ENCODE measurements around the gene PCDHGB4. TPM values are rescaled to one million over a fixed set of nuclear protein-coding genes. Genes with fewer than 3 reads are reported as not detected.

PCDHGB4 gene
- 14.8 TPM for total RNA-seq

GRCh38 chr5:141387557-141388311 is at the start of gene PCDHGB4:
Gene PCDHGB4, plus strand, starts transcription at chr5:141387698. Its CDS starts 187 bp downstream, at chr5:141387885.

DNA sequence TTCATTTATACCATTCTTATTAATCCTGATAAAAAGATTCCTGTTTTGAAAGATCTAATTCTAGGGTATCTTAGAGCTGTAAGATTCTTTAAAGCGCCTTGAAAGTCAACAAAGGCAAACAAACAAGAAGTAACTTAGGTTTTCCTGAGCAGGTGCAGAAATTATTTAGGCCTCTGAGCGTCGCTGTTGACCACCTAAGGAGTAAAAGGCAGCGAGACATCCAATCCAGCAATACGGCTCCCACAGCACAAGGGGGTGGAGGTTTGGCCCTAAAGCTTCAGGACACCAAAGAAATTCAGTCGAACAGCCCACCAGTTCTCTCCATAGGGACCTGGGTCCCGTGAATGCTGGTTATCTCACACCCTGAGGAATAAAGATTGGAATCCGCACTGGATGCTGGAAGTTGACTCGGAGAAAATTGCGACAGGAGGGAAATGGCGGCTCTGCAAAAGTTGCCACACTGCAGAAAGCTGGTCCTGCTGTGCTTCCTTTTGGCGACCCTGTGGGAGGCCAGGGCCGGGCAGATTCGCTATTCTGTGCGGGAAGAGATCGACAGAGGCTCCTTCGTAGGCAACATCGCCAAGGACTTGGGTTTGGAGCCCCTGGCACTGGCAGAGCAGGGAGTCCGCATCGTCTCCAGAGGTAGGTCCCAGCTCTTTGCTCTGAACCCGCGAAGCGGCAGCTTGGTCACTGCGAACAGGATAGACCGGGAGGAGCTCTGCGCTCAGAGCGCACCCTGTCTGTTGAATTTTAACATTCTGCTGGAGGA is 48.8 kb upstream of the PCDHGB4 start, which contains the start of gene PCDHGA2:
Gene PCDHGA2, plus strand, starts transcription at position 223 of the 769 bp plus-strand sequence.

GRCh38 chr5:141343242-141343952 is 44.1 kb upstream of the PCDHGB4 start, which contains the start of gene PCDHGA3:
Gene PCDHGA3, plus strand, starts transcription at chr5:141343829. Its CDS starts 205 bp downstream, at chr5:141344034.

GRCh38 chr5:141349917-141350619 is 37.4 kb upstream of the PCDHGB4 start, which contains the start of gene PCDHGB1:
Gene PCDHGB1, plus strand, starts transcription at chr5:141350099. Its CDS starts 162 bp downstream, at chr5:141350261.

GRCh38 chr5:141354900-141355469 is 32.5 kb upstream of the PCDHGB4 start, which contains the start of gene PCDHGA4:
Gene PCDHGA4, plus strand, starts transcription at chr5:141355021. Its CDS starts 87 bp downstream, at chr5:141355108.

GRCh38 chr5:141359790-141360426 is 27.6 kb upstream of the PCDHGB4 start, which contains the start of gene PCDHGB2:
Gene PCDHGB2, plus strand, starts transcription at chr5:141359994. Its CDS starts 142 bp downstream, at chr5:141360136.

DNA sequence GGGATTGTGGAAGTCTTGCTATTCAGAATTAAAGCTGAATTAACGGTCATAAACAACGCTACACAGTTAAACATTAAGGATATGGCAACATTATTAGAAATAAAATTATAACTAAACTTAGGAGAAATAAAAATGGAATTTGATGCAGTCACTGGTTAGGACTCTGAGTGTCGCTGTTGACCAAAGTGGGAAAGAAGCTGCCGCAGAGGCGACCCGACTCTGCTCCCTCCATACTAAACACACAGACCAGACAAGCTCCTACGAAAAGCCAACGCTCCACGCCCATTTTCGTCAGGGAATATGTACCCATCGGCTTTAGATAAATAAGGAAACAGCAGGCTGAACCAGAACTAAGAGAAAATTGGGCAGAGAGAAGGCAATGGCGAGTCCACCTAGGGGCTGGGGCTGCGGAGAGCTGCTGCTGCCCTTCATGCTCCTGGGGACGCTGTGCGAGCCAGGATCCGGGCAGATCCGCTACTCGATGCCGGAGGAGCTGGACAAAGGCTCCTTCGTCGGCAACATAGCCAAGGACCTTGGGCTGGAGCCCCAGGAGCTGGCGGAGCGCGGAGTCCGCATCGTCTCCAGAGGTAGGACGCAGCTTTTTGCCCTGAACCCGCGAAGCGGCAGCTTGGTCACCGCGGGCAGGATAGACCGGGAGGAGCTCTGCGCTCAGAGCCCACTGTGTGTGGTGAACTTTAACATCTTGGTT is 23.4 kb upstream of the PCDHGB4 start, which contains the start of gene PCDHGA5:
Gene PCDHGA5, plus strand, starts transcription at position 211 of the 709 bp plus-strand sequence. Its CDS starts 169 bp downstream, at position 380.

DNA sequence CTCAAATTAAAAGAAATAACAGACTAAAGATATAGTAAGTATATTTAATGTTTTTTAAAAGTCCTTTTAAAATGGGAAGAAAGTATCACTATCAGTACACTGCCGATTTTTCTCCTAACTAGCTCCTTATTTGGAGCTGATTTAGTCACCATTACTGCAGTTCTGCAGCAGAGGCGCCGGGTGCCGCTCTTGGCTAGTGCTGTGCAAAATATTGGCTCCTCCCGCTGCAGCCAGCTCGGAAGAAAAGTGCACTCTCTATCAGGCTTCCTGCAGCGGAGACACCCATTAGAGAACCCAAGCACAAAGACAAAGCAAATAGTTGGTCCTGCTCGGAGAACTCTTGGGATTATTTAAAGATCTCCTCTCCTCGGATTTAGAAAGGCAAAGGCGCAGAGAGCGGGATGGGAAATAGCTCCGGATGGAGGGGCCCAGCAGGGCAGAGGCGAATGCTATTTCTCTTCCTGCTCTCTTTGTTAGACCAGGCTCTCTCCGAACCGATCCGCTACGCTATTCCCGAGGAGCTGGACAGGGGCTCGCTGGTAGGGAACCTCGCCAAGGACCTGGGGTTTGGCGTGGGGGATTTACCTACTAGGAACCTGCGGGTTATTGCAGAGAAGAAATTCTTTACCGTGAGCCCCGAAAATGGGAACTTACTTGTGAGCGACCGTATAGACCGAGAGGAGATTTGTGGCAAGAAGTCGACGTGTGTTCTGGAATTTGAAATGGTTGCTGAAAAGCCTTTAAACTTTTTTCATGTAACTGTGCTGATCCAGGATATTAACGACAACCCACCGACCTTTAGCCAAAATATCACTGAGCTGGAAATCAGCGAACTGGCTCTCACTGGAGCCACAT is 17.3 kb upstream of the PCDHGB4 start, which contains the start of gene PCDHGB3:
Gene PCDHGB3, plus strand, starts transcription at position 249 of the 855 bp plus-strand sequence. Its CDS starts 153 bp downstream, at position 402.

GRCh38 chr5:141373673-141374317 is 13.7 kb upstream of the PCDHGB4 start, which contains the start of gene PCDHGA6:
Gene PCDHGA6, plus strand, starts transcription at chr5:141373891. Its CDS starts 193 bp downstream, at chr5:141374084.

GRCh38 chr5:141382469-141383294 is 4.8 kb upstream of the PCDHGB4 start, which contains the start of gene PCDHGA7:
Gene PCDHGA7, plus strand, starts transcription at chr5:141382742. Its CDS starts 158 bp downstream, at chr5:141382900.

GRCh38 chr5:141392429-141393198 is 5.1 kb downstream of the PCDHGB4 start, which contains the start of gene PCDHGA8:
Gene PCDHGA8, plus strand, starts transcription at chr5:141392633. Its CDS starts 181 bp downstream, at chr5:141392814.

GRCh38 chr5:141397756-141398551 is 10.5 kb downstream of the PCDHGB4 start, which contains the start of gene PCDHGB5:
Gene PCDHGB5, plus strand, starts transcription at chr5:141397947. Its CDS starts 181 bp downstream, at chr5:141398128.

DNA sequence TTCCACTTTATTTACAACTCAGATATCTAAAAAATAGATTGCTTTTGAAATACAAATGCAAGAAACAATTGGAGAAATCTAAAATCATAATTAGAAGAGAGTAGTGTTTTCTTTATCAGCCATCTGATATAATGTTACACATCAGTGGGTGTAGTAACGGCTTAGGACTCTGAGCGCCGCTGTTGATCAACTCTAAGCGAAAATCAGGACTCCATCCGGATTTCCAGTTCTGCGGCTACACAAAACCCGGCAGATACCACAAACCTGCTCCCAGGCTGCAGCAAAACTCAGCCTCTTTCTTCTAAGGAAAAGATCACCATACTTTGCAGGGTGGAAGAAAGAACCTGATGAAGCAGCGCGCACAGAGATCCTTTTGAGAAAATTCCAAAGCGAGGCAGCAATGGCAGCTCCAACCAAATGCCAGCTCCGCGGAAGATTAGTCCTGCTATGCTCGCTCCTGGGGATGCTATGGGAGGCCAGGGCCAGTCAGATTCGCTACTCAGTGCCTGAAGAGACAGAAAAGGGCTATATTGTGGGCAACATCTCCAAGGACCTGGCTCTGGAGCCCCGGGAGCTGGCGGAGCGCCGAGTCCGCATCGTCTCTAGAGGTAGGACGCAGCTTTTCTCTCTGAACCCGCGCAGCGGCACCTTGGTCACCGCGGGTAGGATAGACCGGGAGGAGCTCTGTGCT is 15.2 kb downstream of the PCDHGB4 start, which contains the start of gene PCDHGA9:
Gene PCDHGA9, plus strand, starts transcription at position 226 of the 691 bp plus-strand sequence. Its CDS starts 175 bp downstream, at position 401.

DNA sequence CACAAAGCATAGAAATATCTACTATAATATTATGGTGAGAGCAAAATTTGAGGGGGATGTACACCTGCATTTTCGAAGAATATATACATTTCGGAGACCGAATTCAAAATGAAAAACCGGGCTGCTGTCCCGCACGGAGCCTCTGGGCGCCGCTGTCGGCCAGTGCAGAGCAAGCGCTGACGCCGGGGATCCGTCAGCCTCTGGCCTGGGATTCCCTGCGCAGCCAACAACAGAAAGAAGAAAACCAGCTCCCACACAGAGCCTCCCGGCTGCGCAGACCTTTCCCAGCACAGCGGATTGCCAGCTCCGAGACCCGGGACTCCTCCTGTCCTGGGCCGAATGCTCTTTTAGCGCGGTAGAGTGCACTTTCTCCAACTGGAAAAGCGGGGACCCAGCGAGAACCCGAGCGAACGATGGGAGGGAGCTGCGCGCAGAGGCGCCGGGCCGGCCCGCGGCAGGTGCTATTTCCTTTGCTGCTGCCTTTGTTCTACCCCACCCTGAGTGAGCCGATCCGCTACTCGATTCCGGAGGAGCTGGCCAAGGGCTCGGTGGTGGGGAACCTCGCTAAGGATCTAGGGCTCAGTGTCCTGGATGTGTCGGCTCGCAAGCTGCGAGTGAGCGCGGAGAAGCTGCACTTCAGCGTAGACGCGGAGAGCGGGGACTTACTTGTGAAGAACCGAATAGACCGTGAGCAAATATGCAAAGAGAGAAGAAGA is 20.4 kb downstream of the PCDHGB4 start, which contains the start of gene PCDHGB6:
Gene PCDHGB6, plus strand, starts transcription at position 232 of the 716 bp plus-strand sequence. Its CDS starts 182 bp downstream, at position 414.

Measured in diencephalon (tissue), 1 donor.